Right hindlimb (tissue), 1 donor: ENCODE measurements around the gene CSF2RB.
A peak's percentile ranks its signal among the peaks of the same experiment; 100 is the strongest.
"Not testable (repeated sequence)": the region's sequence is repeated elsewhere in the genome, so short reads cannot be mapped to it uniquely, and the experiment has no call there.

Experiments used
- DNase-seq: peaks from one replicate; pipeline ENCODE4 v3.0.0-alpha.2; 2018

CSF2RB gene

DNA sequence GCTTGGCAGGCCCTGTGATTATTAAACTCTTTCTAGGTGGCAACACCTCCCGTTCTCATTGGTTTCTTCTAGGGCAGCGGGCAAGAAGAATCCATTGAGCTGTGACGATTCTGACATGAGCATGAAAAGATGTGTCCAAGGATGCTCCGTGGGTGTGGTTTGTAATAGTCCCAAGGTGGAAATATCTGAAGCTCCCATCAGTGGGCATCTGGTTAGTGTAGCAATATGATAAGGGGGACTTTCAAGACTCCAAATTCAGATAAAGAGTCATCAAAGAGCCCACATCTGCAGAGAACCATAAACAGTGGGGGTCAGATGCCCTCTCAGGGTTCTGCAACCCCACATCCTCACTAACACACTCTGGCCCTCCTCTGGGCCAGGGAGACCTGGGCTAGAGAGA is 63.2 kb downstream of the CSF2RB start:
- DNase-seq = no peak

DNA sequence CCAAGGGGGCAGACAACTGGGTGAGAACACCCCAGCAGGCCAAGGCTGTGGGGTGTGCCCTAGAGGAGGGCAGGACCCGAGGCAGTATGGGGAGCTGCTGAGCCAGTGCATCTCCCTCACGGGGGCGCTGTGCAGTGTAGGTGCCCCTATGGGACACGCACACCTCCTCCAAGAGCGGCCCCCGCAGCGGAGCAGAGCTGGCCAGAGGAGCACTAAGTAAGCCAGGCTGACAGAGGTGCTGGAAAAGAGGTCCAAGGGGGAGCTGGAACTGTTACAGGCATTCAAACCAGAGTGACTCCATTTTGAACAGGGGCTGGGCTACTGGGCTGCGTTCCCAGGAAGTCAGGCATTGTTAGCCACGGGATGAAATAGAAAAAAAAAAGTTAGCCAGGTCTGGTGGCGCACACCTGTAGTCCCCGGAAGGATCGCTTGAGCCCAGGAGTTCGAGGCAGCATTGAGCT is 64.0 kb downstream of the CSF2RB start:
- peak; percentile 34 for DNase-seq

DNA sequence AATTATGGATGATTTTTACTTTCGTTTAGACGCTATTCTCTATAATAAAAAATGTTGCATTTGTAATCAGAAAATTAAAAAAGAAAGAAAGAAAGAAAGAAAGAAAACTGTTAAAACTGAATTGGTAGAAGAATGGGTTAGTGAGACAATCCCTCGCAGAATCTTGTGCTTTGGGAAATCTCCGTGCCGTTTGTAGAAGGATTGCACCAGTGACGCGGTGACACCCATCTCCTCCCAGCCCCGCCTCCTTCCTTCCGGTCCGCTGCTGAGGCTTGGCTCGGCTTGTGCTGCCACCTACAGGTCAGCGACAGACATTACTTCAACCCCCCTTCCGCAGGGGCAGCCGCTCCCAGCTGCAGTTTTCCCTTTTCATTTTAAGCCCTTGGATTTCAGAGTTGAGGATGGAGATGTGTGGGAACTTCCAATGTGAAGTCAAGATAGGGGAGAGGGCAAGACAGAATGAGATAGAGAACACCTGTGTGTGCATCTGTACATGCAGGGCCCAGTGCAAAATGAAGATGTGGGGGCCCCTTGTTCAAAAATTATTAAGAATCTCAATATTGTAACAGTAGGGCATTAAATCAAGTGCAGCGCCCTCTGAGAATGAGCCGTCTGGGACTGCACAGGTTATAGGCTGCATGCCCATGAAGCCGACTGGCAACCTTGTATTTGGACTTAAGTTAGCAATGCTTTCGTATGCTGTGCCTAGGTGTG is 64.7 kb downstream of the CSF2RB start:
- peak; percentile 93 for DNase-seq

DNA sequence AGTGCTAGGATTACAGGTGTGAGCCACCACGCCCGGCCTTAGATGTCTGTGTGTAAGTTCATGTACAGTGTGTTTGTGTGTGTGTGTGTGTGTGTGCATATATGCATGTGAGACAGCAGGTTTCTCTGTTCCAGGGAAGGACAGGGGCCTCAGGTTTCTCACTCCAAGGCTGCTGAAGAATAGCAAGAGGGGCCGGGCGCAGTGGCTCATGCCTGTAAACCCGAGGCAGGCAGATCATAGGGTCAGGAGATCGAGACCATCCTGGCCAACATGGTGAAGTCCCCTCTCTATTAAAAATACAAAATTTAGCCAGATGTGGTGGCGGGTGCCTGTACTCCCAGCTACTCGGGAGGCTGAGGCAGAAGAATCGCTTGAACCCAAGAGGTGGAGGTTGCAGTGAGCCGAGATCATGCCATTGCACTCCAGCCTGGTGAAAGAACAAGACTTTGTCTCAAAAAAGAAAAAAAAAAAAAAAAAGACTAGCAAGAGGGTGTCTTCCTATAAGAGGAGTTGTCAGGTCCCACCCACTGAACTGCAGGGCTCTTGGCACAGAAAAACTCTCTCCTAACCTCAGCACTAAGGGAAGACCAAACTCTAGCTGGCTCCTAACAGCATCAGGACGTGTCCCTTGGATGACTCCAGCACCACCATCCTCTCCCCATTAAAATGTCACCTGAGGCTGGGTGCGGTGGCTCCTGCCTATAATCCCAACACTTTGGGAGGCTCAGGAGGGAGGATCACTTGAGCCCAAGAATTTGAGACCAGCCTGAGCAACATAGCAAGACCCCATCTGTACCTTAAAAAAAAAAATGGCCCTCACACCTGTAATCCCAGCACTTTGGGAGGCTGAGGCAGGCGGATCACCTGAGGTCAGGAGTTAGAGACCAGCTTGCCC is 65.8 kb downstream of the CSF2RB start:
- no peak for DNase-seq

DNA sequence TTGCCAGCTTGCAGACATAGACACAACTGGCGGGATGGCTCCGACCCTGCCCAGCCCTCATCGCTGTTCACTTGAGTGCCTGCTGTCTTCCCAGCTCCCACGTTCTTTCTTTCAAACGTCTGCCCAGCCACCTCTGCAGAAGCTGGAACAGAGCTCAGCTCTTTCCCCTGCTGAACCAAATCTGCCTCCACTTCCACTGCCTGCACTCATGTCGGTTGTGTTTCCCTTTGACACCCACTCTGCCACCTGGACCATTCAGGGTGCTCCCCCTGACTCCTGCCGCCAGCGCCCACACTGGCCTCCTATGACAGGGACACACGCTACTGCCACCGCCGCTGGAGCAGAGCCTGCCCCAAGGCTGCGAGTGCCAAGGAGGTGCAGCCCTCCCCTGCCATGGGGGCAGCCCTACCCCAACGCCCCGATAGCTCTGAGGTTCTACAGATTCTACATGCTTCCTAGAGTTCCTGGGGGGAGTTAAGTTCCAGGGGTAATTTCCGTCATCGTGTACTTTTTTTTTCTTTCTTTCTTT is 67.9 kb downstream of the CSF2RB start:
- DNase-seq = no peak

DNA sequence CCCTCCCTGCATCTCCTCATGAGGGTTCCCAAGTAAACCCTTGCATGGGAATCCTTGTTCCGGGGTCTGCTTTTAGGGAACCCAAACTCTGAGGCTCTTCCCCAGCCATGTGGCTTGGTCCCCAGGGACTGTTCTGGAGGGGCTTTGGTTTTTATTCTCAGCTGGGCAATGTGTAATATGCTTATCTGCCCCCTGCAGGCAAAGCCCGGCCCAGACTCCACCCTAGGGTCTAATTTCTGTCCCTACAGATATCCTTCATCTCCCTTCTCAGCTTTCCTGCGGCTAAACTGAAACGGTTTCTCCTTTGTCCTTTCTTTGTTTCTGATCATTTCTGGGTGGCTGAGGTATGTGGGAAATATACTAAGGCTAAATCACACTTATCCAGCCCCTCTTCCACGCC is 68.7 kb downstream of the CSF2RB start:
- DNase-seq = no peak

DNA sequence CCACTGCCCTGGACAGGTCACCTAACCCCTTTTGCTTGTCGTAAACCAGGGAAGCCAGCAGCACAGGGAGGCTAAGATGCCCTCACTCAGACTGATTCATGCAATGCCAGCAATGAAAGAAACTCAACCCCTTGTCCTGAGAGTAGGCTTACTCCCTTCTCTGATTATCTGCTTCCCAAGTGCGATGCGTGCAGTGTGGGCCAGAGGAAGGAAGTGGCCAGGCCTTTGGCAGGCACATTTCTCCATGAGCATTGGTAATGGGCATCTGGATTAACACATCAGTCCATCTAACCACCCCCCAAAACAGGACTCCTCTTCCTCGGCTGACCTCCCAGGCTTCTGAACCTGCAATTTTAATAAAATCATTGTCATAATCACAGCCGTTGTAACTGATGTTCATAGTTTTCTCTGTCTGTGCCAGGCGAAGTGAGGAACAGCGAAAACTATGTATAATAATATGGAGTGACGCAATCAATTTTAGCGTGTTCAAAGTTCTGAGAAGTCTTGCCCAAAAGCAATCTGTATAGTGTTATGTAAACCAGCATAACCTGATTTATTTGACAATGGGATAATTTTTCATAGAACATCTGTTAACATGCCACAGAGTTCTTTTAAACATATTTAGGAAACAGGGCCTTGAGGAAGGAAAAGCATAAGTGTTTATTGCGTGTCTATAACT is 71.9 kb downstream of the CSF2RB start:
- DNase-seq = no peak

DNA sequence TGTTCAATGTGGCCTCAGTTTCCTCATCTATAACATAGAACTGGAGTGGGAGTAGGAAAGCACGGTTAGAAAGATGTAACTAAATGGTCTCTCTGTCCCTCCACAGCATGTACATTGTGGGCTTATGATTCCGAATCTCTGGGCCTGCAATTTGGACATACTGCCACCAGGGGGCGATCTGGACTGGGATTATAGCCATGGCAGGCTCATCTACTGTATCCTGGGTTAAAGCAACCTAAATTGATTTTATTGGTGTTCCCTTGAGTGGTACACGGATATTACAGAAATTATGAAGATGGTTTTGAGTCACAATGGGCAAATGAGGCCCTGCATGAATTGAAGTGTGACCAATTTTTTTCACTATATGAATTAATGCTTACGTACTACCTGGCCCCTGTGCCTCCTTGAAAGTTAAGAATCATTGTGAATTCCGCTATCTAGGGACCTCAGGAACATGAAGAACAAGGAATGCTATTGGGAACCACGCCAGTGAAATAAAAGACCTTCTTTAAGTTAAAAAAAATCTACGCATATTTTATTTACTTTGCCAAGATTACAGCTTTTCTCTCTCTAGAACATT is 72.9 kb downstream of the CSF2RB start:
- no peak for DNase-seq

DNA sequence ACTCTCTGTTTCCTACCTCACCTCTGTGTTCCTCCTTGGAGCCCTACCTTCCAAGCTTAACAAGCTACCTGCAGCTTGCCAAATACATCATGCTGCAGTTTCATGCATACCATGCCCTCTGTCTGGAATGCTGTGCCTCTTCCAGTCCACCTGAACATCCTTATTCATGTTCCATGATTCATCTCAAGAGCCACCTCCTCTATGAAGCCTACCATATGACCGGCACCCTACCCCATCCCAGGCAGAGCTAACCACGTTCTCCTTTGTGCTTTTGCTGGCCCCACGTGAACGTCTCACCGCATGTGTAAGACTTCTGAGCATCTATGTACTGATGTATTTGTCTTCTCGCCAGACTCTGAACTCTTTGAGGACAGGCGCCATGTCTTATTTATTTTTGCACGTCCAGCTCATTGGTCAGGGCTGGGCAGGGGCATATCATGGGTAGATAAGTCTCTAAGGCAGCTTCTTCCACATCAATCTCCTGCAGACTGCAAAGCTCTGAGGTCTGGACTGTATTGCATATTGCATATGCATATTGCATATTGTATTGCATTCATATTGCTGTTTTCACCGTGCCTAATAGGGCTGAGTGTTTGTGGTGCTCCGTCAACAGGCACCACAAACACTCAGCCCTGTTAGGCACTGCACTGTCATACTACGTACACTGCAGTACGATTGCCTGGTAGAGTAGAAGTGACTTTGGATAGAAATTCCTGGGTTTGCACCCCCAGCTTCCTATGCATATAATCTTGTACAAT is 74.8 kb downstream of the CSF2RB start:
- no peak for DNase-seq

DNA sequence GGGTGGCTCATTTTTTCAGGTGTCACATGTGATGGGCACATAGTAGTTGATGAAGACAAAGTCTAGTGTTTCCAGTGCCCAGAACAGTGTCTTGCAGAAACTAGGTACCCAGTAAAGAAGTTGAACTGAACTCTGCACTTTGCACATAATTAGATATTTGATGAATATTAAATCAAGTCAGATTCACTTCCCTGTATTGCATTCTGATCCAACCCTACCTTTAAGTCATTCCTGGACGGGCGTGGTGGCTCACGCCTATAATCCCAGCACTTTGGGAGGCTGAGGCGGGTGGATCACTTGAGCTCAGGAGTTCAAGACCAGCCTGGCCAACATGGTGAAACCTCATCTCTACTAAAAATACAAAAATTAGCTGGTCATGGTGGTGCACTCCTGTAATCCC is 75.6 kb downstream of the CSF2RB start:
- not testable (repeated sequence) for DNase-seq
